Left ventricle myocardium inferior (tissue), 1 donor: ENCODE results near the gene ASB10. TPM values are rescaled to one million over a fixed set of nuclear protein-coding genes. Genes with fewer than 3 reads are reported as not detected.

Experiments used
- DNase-seq: peaks from one replicate; pipeline ENCODE4 v3.0.0-alpha.2; 2020
- H3K27ac ChIP-seq: fragments of 200-600 bp; replicated peaks from 2 replicates; pipeline ENCODE4 v1.8.0; 2021
- H3K27me3 ChIP-seq: fragments of 200-600 bp; 2 replicates; pipeline ENCODE4 v1.8.0; 2021; ENCODE audit warnings: low read depth
- H3K36me3 ChIP-seq: fragments of 200-600 bp; 2 replicates; pipeline ENCODE4 v1.8.0; 2021
- H3K4me1 ChIP-seq: fragments of 200-600 bp; 2 replicates; pipeline ENCODE4 v1.8.0; 2021
- H3K4me3 ChIP-seq: fragments of 200-600 bp; 2 replicates; pipeline ENCODE4 v1.8.0; 2021; ENCODE audit warnings: mild to moderate bottlenecking, moderate library complexity
- H3K9me3 ChIP-seq: fragments of 200-600 bp; replicated peaks from 2 replicates; pipeline ENCODE4 v1.8.0; 2021
- intact Hi-C: fragments of 100-400 bp; cut with micrococcal nuclease; formaldehyde crosslinking; loops from one replicate; pipeline ENCODE4 v1.11.0; 2022
- total RNA-seq: library from RNA; stranded (reverse); fragmentation: NEBNext Ultra II Directional; extraction: Animal tissue kit (Norgen Biotek cat#: 25700); gene quantifications from one replicate; pipeline ENCODE4 v1.2.1, GENCODE V29; 2021
- TF ChIP-seq, protein P1 (sequence below): fragments of 200-600 bp; IDR thresholded peaks from 2 replicates; pipeline ENCODE4 v1.8.0; 2021; ENCODE audit warnings: antibody characterized with exemption, mild to moderate bottlenecking, borderline replicate concordance
- donor health status: DM: no; HTN: yes; CAD: no; lungs with severe emphysema.

Gene ASB10
- total RNA-seq, 1 donor from 2014 or later, result 35.4 TPM

DNA sequence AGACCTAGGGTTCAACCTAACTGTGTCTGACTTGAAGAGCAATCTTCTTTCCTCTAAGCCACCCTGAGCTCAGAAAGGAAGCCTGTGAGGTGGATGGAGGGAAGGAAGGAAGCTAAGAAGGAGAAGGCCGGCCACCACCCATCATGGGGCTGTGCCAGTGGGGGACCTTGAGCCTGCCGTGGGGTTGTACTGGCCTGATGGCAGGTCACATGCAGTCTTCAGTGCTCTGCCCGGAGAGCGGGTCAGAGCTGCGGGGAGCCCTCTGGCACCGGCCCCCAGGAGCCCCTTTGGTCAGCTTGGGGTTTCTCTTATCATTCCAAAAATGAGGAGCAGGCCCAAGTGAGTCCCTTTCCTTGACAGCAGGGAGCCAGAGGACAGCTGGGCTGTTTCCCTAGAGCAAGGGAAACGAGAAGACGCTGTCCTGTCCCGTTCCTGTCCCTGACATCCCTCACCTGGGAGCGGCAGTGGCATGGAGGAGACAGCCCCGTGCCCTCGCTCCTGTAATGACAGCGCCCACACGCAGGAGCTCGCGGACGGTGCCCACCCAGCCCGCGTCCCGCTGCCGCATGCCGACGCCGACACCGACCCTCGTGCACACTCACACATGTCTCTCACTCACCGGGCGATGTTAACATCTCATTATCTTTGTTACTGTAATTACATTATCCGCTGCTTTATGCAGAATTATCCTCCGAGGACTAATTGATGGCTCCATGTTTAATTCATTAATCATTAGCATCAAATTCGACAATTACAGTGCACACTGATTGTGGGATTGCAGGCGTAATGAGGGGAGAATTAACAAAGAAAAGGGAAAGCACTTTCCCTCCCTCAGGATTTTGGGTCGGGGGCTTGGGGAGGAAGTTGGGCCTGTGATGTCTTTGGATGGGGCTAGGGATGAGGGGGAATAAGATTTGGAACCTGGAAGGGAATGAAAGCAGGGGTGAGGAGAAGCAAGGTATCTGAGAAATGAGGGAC lies 50.9 kb downstream of the ASB10 start:
- Histone ChIP-seq H3K4me3 (no peak overlapping the region), H3K27ac (no peak overlapping the region), H3K9me3 (no peaks in the 10 kb centered on the region), H3K4me1 (peaks cover 61% of the 10 kb centered on the region), H3K36me3 (peaks cover 58% of the 10 kb centered on the region), H3K27me3 (no peaks in the 10 kb centered on the region)
- TF ChIP-seq, protein P1, sequence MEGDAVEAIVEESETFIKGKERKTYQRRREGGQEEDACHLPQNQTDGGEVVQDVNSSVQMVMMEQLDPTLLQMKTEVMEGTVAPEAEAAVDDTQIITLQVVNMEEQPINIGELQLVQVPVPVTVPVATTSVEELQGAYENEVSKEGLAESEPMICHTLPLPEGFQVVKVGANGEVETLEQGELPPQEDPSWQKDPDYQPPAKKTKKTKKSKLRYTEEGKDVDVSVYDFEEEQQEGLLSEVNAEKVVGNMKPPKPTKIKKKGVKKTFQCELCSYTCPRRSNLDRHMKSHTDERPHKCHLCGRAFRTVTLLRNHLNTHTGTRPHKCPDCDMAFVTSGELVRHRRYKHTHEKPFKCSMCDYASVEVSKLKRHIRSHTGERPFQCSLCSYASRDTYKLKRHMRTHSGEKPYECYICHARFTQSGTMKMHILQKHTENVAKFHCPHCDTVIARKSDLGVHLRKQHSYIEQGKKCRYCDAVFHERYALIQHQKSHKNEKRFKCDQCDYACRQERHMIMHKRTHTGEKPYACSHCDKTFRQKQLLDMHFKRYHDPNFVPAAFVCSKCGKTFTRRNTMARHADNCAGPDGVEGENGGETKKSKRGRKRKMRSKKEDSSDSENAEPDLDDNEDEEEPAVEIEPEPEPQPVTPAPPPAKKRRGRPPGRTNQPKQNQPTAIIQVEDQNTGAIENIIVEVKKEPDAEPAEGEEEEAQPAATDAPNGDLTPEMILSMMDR, result no peak
- intact Hi-C loops, result no loop called here
- peak; percentile 12 for DNase-seq

DNA sequence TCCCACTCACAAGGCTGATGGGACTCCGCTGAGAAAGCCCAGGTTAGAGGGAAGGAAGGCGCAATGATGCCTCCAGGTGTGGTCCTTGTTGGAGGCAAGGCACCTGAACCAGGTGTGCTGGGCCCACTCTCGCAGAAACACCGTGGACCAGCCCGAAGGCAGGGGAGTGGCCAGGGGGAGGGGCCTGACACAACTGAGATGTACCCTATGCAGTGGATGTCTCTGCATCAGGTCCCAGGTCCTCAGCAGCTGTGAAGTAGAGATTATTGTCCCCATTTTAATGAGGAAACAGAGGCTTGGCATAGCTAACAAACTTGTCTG lies 51.6 kb downstream of the ASB10 start:
- TF ChIP-seq, protein P1, result no peak
- intact Hi-C loops, result no loop called here
- peaks cover 61% of the 10 kb centered on the region for H3K4me1 ChIP-seq
- no peaks in the 10 kb centered on the region for H3K27me3 ChIP-seq
- no peaks in the 10 kb centered on the region for H3K9me3 ChIP-seq
- no peak overlapping the region for H3K4me3 ChIP-seq
- no peak overlapping the region for H3K27ac ChIP-seq
- peak; percentile 9 for DNase-seq
- H3K36me3 ChIP-seq, result peaks cover 59% of the 10 kb centered on the region

DNA sequence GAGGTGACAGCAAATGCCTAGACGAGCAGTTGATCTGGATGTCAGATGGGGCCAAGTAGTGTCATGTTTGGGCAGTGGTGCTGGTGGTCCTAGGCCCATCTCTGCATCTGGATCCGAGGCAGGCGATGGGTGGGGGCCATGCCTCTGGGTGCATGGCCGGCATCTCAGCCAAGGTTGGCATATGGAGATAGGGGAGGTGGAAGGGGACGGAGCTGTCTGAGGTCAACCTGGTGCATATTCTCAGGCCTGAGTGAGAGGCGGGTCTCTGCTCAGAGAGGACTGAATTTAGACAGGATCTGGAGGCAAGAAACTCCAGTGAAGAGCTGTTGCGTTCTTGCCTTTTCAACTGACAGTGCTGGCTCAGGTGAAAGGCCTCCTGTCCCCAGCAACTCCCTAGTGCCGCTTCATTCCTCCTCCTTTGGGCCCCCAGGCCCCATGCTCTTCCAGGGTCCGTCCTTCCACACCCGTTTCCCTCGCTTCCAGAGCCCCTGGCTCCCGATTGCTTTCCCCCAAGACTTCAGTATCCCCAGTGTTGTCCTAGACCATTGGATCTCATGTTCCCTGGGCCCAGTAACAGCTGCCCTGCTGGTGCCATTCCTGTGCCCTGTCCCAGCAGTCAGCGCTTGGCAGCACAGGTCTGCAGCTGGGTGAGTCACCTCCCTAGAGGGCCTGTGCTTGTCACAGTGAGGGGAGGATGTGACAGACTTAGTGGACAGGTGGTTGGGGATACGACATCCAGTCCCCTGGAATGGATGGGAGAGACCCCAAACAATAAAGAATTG lies 52.1 kb downstream of the ASB10 start:
- Histone ChIP-seq H3K4me1 (peaks cover 61% of the 10 kb centered on the region), H3K27ac (no peak overlapping the region), H3K27me3 (no peaks in the 10 kb centered on the region), H3K4me3 (no peak overlapping the region), H3K9me3 (no peaks in the 10 kb centered on the region), H3K36me3 (peaks cover 64% of the 10 kb centered on the region)
- intact Hi-C loops, result no loop called here
- peak; percentile 11 for DNase-seq
- TF ChIP-seq, protein P1, result no peak

DNA sequence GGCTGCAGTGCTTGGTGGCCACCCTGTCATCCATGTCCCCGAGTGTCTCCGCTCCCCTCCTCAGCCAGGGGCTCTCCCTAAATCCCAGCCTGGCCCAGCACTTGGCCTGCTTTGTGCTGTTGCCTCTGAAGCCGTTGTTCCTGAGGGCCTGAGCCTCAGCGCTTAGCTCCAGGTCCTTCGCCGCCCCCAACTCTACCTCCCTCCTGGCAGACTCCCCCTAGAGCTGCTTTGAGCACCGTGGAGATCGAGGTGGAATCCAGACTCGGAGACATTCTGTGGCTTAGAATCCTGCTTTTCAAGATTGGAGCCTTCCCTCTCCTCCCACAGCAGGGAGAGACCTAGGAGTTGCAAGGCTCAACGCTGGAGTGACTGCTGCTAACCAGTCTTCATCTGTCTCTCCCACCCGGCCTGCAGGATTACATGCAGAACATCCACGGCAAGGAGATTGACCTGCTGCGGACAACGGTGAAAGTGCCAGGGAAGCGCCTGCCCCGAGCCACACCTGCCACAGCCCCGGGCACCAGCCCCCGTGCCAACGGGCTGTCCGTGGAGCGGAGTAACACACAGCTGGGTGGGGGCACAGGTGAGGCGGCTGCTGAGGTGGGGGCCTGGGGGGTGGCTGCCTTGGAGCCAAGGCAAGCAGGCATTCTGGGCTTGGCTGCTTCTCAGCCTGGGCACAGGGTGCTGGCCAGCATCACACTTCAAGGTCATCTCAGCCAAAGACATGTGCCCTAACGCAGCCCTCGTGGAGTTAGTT lies 52.9 kb downstream of the ASB10 start:
- DNase-seq, result peak; percentile 17
- TF ChIP-seq, protein P1, result no peak
- H3K36me3 ChIP-seq, result peaks cover 70% of the 10 kb centered on the region

More for the DNA sequence above, 52.9 kb downstream of the ASB10 start:
- intact Hi-C loops, result no loop called here
- no peak overlapping the region for H3K4me3 ChIP-seq
- peak overlapping the region; percentile 12 for H3K27ac ChIP-seq
- no peaks in the 10 kb centered on the region for H3K27me3 ChIP-seq
- H3K9me3 ChIP-seq, result no peaks in the 10 kb centered on the region
- peaks cover 61% of the 10 kb centered on the region for H3K4me1 ChIP-seq
